ENCODE results near the gene TNNI3K.
A peak's percentile ranks its signal among the peaks of the same experiment; 100 is the strongest.

DNA sequence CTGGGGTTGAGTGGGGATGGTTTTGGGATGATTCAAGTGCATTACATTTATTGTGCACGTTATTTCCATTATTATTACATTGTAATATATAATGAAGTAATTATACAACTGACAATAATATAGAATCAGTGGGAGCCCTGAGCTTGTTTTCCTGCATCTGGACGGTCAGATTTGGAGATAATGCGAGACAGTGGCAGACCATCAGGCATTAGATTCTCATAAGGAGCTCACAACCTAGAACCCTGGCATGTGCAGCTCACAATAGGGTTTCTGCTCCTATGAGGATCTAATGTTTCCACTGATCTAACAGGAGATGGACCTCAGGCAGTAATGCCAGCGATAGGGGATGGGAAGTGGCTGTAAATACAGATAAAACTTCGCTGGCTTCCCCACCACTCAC, 355.1 kb downstream of the TNNI3K start:
- TF ChIP-seq GATA2 (IDR thresholded peaks at IDR 0.05; ENCODE audit: low read depth, low read length) = peak; percentile 80
- peak; percentile 70 for TF ChIP-seq GATA3 (IDR thresholded peaks at IDR 0.05; ENCODE audit: low read depth, low read length)

All from SH-SY5Y (cell line).